HG02678 (cell line): ENCODE results near the gene CCNL2.
"Not testable (repeated sequence)": the region's sequence is repeated elsewhere in the genome, so short reads cannot be mapped to it uniquely, and the experiment has no call there.

Experiments used
- ATAC-seq: cut with Tn5 transposase; IDR thresholded peaks from one replicate; pipeline ENCODE4 v1.9.1; 2021; ENCODE audit warnings: mild to moderate bottlenecking, moderate library complexity; ENCODE audit not compliant: unreplicated experiment

CCNL2 gene

DNA sequence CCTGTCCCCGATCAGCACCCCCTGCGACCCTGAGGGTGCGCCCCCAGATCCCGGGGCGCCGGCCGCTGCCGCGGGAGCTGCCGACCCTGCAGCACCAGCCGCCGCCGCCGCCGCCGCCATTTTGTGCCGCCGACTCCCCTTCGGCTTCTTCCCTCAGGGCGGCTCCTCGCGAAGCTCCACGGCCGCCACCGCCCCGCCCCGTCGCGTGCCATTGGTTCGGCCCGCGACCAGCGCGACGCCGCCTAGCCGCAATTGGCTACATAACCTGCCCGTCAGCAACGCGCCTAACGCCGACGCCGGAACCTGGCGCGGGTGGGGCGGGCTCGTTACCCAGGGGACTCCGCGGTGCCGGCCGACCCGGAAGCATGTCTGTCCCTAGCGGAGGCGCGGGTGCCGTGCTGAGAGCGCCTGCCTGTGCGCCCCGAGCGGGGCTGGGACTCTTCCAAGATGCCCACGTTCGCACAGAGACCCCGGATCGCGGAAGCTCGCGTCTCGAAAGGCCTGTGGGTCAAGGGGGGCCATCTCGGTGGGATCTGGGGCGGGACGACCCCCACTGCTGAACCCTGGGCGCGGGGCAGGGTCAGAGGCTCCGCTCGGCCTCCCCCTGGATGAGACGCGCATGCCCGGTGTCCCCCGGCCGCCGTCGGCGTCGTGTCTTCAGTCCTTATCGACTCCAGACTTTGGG is at the start of gene CCNL2:
Gene CCNL2 (minus strand): TSS at position 149 of the 685 bp plus-strand sequence. CDS start 29 bp downstream, at position 120.
- peak; percentile 94 for ATAC-seq

DNA sequence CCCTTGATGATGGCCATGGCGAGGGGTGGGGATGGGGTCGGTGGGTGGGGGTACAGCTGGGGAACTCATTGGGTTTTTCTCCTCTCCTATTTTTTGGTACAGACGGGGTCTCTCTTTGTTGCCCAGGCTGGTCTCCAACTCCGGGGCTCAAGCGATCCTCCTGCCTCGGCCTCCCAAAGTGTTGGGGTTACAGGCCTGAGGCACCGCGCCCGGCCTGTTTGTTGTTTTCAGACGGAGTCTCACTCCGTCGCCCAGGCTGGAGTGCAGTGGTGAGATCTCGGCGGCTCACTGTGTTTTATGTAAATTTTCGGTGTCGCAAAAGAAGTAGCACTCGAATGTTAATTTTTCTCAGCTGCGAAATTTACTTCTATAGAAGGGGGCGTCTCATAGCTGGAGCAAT is 47.5 kb upstream of the CCNL2 start:
- not testable (repeated sequence) for ATAC-seq

DNA sequence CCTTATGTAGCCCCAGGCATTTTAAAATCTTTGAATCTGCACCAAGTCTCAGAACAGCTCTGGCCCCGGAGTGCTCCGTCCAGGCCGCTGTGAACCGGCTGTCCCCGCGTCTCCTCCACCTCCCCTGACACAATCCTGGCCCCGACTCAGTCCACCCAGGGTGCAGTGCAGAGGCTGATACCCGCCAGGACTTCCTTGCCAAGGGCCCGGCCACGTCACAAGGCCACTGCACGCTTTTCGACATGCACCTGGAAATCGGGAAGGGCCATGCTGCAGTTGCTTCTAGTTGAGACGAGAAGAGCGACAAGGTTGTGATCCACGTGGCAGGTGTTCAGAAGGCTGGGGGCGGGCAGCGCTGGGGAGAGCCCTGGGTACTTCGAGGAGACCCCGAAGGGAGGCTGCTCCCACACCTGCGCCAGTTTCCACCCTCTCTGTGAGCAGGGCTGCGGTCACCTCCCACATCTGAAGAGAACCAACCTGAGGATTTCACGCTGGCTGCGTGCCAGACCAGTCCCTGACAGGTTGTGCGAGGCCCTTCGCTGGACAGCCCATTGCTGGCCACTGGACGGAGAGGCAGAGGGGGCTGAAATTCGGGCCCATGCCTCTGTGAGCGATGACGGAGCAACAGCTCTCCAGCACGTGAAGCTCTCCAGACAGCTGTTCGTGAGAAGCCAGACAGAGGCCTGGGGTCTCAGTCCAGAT is 43.1 kb upstream of the CCNL2 start:
- ATAC-seq = no peak

DNA sequence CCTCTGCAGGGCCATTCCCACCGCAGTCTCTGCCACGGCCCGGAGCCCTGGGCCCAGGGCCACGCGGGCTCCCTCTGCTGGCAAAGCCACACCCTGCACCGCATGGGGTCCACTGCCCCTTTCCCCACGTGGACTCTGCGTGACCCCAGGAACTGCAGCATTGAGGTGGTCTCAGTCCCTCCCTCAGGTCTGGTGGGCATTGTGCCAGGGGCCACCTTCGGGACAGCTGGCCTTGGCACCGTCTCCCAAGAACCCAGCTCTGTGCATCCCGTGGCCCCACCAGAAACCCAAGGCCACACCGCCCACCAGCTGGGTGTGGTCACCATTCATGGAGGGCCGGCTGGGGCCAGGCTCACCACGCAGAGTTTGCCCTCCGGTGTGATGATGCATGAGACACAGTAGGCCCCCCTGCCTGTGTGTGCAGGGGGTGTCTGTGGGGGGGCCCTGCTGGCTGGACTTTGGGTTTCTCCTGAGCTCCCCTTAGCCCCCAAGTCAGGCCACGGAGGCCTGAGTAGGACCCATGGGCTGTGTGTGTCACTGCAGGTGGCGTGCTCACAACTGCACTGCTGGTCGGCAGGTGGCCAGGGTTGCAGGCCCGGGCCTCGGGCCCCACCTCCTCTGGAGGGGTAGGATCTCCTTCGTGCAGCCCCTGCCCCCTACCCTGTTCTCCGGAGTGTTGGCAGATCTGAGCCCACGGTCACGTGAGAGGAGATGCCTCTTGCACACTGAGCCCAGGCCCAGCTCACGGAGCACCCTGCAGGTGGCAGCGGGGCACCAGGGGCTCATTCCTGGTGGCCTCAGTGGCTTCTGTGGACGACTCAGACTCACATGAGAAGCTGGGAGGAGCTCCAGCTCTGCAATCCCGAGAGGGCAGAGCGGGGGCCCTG is 42.1 kb upstream of the CCNL2 start:
- no peak for ATAC-seq

DNA sequence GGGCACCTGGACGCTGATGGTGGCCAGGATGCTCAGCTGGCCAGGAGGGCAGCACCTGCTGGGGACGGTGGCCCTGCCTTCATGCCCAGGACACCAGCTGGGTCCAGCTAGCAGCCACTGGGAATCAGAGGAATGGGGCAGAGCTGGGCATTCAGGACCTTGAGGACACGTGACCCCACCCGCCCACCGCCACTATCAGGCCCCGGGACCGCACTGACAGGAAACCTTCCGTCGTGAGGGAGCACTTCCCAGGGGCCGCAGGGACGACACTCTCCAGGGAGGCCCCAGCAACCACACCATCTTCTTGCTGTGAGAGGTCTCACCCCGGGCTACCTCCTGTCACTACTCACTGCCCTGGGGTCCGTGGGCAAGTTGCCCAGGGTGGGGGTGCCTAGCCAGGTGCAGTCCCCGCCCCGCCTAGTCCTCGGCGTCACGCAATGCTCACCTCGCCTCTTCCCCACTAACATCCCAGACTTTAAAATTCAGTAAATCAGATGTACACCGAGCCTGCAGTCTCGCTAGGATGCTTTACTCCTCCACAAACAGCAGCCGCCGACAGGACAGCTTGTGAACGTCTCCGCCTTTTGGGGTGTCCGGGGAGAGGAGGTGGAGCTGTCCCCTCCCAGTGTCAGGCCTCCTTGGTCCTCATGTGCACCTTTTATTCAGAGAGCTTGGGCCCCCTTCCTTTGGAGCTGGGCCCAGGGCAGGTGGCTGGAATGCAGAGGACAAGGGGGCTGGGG is 41.3 kb upstream of the CCNL2 start:
- ATAC-seq = no peak

DNA sequence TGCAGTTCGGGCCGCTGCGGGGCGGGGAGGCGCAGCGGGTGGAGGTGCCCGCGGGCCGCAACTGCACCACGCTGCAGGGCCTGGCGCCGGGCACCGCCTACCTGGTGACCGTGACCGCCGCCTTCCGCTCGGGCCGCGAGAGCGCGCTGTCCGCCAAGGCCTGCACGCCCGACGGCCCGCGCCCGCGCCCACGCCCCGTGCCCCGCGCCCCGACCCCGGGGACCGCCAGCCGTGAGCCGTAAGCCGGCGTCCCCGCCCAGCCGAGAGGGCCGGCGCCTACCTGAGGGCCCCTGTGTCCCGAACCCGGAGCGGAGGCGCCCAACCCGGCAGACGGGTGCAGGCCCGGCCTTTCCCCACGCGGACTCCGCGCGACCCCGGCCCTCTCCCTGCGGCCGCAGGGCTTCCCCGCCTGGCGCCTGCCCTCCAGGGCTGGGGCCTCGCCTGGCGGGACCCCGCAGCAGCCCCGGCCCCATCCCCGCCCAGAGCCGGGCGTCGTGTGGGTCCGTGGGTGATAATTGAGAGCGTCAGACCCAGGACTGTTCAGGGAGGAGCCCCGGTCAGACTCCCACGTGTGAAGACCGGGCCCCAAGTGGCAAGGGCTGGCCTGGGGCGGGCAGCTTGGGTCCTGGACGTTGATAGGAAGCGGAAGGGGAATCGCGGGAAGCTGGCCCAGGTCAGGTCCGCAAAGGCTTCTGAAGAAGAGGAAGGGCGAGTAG is 40.6 kb upstream of the CCNL2 start:
- ATAC-seq = no peak

DNA sequence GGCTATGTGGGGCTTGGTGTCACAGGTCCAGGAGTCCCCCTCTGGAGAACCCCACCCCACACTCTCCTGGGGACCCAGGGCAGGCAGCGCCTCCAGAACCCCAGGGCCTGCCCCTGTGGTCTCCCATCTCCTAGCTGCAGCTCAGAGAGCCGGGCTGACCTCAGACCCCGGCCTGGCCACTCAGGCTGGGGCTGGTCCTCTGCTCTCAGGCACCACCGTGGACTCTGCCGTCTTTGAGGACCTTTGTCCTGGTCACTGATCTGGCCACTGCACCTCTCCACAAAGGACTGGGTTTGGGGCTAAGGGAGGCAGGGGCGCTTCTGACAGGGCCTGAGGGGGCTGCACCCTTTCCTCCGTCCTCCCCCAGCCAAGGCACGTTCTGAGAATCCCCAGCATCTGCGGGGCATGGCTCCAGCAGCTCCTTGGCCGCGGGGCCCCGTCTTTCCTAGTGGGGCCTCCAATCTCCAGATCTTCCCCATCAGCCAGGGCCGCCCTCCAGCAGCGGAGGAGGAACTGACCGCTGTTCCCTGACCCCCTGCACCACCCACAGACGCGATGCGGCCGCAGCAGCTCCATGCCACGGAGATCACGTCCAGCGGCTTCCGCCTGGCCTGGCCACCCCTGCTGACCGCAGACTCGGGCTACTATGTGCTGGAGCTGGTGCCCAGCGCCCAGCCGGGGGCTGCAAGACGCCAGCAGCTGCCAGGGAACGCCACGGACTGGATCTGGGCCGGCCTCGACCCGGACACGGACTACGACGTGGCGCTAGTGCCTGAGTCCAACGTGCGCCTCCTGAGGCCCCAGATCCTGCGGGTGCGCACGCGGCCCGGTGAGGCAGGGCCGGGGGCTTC is 39.6 kb upstream of the CCNL2 start:
- ATAC-seq = no peak

DNA sequence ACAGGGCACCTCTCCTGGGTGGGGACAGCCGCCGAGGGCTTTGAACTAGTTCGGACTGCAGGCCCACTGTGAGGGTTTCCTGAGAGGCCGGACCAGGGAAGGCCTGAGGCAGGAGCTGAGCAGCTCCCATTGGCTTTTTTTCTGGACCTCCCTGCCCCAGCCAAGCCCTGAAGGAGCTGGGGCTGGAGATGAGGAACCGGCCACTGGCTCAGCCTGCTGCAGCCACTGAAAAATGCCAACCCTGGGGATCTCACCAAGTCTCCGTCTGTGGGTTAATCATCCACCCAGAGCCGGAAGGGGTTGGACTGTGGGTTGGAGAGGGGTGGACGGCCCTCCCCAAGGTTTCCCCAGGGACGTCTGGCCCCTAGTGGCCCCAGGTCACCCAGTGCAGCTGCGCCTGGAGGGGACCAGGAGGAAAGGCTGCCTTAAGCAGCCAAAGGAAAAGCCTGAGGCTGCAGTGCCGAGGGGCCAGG is 38.8 kb upstream of the CCNL2 start:
- peak; percentile 56 for ATAC-seq

DNA sequence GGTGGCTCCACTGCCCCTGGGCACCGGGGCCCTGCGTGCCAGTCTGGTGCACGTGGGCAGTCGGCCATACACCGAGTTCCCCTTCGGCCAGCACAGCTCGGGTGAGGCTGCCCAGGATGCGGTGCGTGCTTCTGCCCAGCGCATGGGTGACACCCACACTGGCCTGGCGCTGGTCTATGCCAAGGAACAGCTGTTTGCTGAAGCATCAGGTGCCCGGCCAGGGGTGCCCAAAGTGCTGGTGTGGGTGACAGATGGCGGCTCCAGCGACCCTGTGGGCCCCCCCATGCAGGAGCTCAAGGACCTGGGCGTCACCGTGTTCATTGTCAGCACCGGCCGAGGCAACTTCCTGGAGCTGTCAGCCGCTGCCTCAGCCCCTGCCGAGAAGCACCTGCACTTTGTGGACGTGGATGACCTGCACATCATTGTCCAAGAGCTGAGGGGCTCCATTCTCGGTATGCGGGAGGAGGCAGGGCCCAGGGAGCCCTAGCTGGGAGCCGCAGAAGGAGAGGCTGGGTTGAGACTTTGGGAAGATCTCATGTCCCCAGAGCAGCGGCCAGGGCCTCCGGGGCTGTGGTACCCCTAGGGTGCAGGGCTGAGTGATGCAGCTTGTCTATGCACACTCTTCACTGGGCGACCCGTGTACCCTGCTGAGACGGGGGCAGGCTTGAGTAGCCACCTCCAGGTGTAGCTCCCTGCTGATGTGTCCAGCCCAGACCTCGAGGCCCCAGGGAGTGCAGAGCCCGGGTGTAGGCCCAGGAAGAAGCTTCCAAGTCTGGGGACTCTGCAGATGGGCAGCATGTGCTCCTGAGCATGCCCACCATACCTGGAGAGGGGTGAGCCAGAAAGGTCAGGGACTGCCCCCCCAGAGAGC is 38.1 kb upstream of the CCNL2 start:
- ATAC-seq = no peak

DNA sequence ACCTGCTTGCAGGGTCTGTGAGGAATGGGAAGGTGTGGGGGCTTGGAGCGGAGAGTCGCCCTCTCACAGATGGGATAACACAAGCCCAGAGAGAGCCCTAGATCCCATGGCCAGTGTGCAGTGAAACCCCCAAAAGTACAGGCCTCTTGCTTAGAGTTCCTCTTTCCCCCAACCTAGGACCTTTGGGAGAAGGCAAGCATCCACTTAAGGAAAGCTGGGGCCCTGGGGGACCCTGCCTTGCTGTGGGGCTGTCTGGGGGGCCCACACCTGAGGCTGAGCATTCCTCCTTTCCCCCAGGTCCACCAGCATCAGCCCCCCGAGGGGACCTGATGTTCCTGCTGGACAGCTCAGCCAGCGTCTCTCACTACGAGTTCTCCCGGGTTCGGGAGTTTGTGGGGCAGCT is 37.5 kb upstream of the CCNL2 start:
- no peak for ATAC-seq

DNA sequence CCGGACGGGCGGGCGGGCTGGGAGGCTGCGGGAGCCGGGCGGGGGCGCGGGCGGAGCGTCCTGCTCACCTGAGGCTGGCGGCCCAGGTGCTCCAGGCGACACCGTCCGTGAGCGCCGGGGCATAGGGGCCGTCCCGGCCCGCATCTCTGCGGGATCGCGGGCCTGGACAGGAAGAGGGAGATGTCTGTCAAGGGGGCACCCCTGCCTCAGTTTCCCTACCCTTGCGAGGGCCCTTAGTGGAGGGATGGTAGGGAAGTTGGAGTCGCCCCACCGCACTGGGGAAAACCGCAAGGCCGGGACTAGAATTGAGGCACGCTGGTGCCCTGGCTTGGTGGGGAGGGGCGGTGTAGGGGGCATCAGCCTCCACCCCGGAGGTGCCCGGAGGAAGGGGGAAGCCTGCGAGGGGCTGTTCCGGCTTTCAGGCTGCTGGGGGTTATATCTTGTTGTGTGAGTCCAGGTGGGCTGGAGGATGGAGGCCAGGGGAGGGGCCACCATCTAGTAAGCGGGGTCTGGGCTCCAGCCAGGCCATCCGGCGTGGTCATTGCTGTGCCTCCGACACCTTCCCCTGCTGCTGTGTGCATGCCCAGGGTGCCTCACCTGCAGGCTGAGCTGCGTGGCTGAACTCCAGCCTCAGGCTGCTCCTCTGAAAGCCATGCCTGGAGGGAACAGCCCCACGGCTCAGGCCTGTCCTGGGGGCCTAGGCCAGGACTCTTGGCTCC is 36.9 kb upstream of the CCNL2 start:
- ATAC-seq = no peak

DNA sequence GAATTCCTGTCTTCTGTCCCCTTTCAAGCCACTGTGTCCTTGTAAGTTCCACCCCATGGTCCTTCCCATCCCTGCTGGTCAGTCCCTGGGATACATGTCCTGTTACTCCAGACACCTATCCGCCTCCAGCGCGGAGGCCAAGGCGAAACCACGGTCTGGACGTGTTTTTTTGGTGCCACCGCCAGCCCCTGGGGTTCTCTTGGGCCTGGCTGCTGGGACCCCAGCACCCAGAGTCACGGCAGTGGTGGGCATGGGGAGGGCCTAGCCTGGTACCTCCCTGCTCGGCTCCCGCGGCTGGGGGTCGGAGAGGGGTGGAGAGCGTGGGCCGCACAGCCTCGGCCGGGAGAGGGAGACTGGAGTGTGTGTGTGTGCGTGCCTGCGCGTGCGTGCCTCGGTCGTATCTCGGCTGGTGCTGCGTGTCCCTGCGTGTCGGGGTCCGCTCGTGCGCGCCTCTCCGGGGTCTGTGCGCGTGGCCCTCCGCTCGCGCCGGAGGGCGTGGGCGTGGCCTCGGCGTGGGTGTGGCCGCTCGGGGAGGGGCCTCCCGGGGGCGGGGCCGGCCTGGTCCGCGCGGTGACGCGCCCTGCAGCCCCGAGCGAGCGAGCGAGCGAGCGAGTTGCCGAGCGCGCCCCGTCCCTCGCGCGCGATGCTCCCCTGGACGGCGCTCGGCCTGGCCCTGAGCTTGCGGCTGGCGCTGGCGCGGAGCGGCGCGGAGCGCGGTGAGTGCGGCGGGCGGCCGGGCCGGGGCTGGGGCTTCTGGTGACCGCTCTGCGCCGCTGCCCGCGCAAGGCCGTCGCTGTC is 36.2 kb upstream of the CCNL2 start, which contains the start of gene VWA1:
Gene VWA1 (plus strand): TSS at position 585 of the 798 bp plus-strand sequence. CDS start 59 bp downstream, at position 644.
- peak; percentile 42 for ATAC-seq

DNA sequence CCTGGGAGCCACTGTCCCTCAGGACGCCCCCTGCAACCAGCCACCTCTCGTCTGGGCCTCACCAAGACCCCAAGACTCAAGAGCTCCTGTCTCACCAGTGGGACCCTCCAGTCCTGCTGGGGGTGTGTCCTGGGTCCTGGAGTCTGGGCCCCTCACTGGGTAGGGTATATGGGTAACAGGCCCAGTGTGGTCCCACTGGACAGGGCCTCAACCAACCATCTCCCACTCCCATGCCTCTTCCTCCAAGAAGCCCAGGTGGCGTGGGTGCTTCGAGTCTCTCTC is 35.6 kb upstream of the CCNL2 start:
- no peak for ATAC-seq

DNA sequence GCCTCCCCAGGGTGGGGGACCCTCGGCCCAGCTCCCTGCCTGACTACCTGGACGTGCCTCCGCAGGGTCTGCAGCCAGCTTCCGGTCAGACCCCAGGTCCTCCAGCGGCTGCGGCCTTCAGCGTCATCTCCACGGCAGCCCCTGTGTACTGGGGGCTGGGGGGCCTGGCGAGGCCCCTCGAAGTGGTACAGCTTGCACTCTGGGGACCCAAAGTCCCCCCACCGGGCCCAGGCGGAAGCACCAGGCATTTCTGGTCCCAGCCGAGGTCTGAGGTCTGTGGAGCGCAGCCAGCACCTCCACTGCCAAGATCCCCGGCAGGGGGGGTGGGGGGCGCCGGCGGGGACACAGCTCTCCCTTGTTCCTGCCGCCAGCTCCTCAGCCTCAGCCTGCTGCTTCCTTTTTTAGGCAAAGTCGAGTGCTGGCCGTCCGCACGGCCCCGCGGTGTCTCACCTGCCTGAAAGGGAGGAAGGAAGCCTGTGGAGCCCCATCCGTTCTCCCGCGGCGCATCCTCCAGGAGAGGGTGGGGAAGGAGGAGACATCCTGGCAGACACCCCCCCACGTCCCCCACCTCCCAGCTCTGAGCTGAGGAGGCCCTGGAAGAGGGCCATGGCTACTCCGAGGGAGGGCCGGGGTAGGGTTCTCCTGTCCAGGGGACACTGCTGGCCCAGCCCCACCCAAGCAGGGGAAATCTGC is 35.1 kb upstream of the CCNL2 start:
- no peak for ATAC-seq

DNA sequence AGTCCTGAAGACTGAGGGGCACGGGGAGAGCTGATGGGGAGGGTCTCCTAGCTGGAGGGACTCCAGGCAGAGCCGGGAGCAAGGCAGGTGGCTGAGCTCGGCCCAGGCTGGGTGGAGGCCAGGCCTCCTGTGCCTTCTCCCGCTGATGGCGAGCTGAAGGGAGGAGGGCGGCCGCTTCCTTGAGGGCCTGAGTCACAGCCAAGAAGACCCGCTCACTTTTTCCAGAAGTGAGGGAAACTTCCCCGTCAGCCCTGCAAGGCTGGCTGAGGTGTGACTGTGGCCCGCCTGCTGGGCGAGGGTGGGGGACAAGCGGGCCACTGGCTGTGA is 34.6 kb upstream of the CCNL2 start:
- ATAC-seq = no peak
